Measurements from ENCODE around the gene TRNT1.

DNA sequence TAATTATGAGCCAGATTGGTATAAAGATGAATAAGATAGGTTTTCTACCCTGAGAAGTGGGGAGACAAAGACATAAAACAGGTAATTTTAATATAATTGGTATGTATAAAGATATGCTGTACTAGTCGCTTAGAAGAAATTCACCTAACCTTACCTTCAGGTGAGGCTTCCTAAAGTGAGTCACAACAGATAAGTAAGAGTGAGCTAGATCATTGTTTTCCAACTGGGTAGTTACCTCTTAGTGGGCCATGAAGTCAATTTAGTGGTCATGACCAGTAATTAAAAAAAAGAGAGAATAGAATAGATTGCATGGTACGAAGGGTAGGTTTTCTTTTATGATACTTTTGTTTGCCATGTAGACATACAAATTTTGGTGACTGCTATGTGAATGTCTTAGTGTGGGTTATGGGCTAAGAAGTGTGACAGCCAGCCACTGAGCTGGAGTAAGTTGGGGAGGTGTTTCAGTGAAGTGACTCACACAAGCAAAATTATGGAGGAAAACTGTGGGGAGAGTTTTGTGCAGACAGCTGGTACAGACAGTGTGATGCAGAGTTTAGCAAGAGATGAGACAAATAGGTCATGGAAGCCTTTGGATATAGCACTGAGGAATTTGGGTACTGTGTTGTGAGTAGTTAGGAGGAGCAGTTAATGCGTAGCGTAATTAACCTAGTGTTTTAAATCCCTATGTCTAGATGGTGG is 8.2 kb downstream of the TRNT1 start:
- TF ChIP-seq POLR2AphosphoS5 (IDR thresholded peaks at IDR 0.05) (no peak), POLR2A (IDR thresholded peaks at IDR 0.05) (no peak)
- TF ChIP-seq, protein P1, sequence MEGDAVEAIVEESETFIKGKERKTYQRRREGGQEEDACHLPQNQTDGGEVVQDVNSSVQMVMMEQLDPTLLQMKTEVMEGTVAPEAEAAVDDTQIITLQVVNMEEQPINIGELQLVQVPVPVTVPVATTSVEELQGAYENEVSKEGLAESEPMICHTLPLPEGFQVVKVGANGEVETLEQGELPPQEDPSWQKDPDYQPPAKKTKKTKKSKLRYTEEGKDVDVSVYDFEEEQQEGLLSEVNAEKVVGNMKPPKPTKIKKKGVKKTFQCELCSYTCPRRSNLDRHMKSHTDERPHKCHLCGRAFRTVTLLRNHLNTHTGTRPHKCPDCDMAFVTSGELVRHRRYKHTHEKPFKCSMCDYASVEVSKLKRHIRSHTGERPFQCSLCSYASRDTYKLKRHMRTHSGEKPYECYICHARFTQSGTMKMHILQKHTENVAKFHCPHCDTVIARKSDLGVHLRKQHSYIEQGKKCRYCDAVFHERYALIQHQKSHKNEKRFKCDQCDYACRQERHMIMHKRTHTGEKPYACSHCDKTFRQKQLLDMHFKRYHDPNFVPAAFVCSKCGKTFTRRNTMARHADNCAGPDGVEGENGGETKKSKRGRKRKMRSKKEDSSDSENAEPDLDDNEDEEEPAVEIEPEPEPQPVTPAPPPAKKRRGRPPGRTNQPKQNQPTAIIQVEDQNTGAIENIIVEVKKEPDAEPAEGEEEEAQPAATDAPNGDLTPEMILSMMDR (IDR thresholded peaks at IDR 0.05 in 8 of 11, conservative IDR thresholded peaks at IDR 0.05 in 3 of 11), result no peak
